HepG2 (cell line): ENCODE data around the gene GSS. TPM values are rescaled to one million over a fixed set of nuclear protein-coding genes. Genes with fewer than 3 reads are reported as not detected.

ENCODE experiments used
- BORCS8-MEF2B ChIP-seq: sonication (generic); formaldehyde crosslinking; IDR thresholded peaks from 2 replicates; pipeline ENCODE4 v1.8.0; 2022; ENCODE audit warnings: mild to moderate bottlenecking, missing genetic modification reagents
- EED ChIP-seq: sonication (generic); formaldehyde crosslinking; IDR thresholded peaks from 2 replicates; pipeline ENCODE4 v1.5.0; 2020; ENCODE audit warnings: mild to moderate bottlenecking, missing genetic modification reagents
- GATAD2A ChIP-seq: IDR thresholded peaks from 2 replicates; pipeline ENCODE4 v1.6.1; 2016
- GZF1 ChIP-seq: sonication (generic); formaldehyde crosslinking; IDR thresholded peaks from 2 replicates; pipeline ENCODE4 v1.5.1; 2020; ENCODE audit warnings: mild to moderate bottlenecking, missing genetic modification reagents
- HMG20A ChIP-seq: IDR thresholded peaks from 2 replicates; pipeline ENCODE4 v1.6.1; 2016; ENCODE audit warnings: borderline replicate concordance
- MEF2D ChIP-seq: sonication (generic); formaldehyde crosslinking; IDR thresholded peaks from 2 replicates; pipeline ENCODE4 v1.5.1; 2020; ENCODE audit warnings: mild to moderate bottlenecking, missing genetic modification reagents
- RARA ChIP-seq: IDR thresholded peaks from 2 replicates; pipeline ENCODE4 v1.6.1; 2016; ENCODE audit warnings: missing genetic modification reagents, missing compliant biosample characterization
- REPIN1 ChIP-seq: sonication (generic); formaldehyde crosslinking; IDR thresholded peaks from 2 replicates; pipeline ENCODE4 v1.8.0; 2022; ENCODE audit warnings: missing genetic modification reagents, low read depth, mild to moderate bottlenecking, borderline replicate concordance
- RFX5 ChIP-seq: IDR thresholded peaks from 2 replicates; pipeline ENCODE4 v1.6.1; 2011; ENCODE audit warnings: low read depth, low read length, improper control_type of control experiment
- SOX6 ChIP-seq, 2 experiments: fragments of 450-650 bp in 1 of 2; sonication (generic) in 1 of 2; formaldehyde crosslinking in 1 of 2; IDR thresholded peaks; 2 replicates each; pipeline versions ENCODE4 v1.4.0 to v1.6.1; 2017 to 2020; ENCODE audit warnings: antibody characterized with exemption in 1 of 2, mild to moderate bottlenecking in 1 of 2, missing genetic modification reagents in 1 of 2
- SP1 ChIP-seq, 2 experiments: fragments of 450-650 bp in 1 of 2; sonication (generic) in 1 of 2; formaldehyde crosslinking in 1 of 2; IDR thresholded peaks; 2 replicates each; pipeline versions ENCODE4 v1.4.0 to v1.6.1; 2016 to 2020; ENCODE audit warnings: missing genetic modification reagents in 1 of 2
- TCF7 ChIP-seq: sonication (generic); IDR thresholded peaks from 2 replicates; pipeline ENCODE4 v1.6.1; 2016; ENCODE audit warnings: antibody characterized with exemption, low read depth
- YEATS4 ChIP-seq: sonication (generic); formaldehyde crosslinking; IDR thresholded peaks from 2 replicates; pipeline ENCODE4 v1.4.0; 2020; ENCODE audit warnings: missing genetic modification reagents, borderline replicate concordance
- ZBTB8A ChIP-seq: sonication (generic); formaldehyde crosslinking; IDR thresholded peaks from 2 replicates; pipeline ENCODE4 v1.4.0; 2020; ENCODE audit warnings: mild to moderate bottlenecking, low read depth, missing genetic modification reagents, borderline replicate concordance
- ZNF224 ChIP-seq: sonication (generic); formaldehyde crosslinking; IDR thresholded peaks from 2 replicates; pipeline ENCODE4 v1.5.0; 2020; ENCODE audit warnings: mild to moderate bottlenecking, missing genetic modification reagents
- ZNF30 ChIP-seq: sonication (generic); formaldehyde crosslinking; IDR thresholded peaks from 2 replicates; pipeline ENCODE4 v1.5.0; 2020; ENCODE audit warnings: mild to moderate bottlenecking, missing genetic modification reagents
- ZNF496 ChIP-seq: sonication (generic); formaldehyde crosslinking; IDR thresholded peaks from 2 replicates; pipeline ENCODE4 v1.8.1; 2023; ENCODE audit warnings: mild to moderate bottlenecking, moderate library complexity, missing genetic modification reagents; ENCODE audit not compliant: insufficient replicate concordance
- ZNF724P ChIP-seq: sonication (generic); formaldehyde crosslinking; IDR thresholded peaks from 2 replicates; pipeline ENCODE4 v1.8.0; 2022; ENCODE audit warnings: missing genetic modification reagents, borderline replicate concordance
- polyA plus RNA-seq, 8 experiments: library from polyadenylated mRNA; depleted of rRNA in 3 of 8; stranded (reverse) in 7 of 8; unstranded in 1 of 8; fragments of >200 nt; fragmentation: Illumina TruSeq in 4 of 8; extraction: Trizol in 4 of 8; gene quantifications; 2 replicates each; pipeline versions ENCODE4 v1.2.1 to v1.2.3, GENCODE V29; 2011 to 2016; ENCODE audit warnings: low read depth in 4 of 8, missing spikeins in 1 of 8, mixed read lengths in 1 of 8; ENCODE audit not compliant: insufficient read depth in 1 of 8
- total RNA-seq, 5 experiments: library from RNA; depleted of rRNA; stranded (reverse); fragments of >200 nt; fragmentation: Illumina TruSeq; extraction: Trizol; gene quantifications; 2 replicates each; pipeline ENCODE4 v1.2.3, GENCODE V29; 2016; ENCODE audit warnings: low read depth in 1 of 5
- TF ChIP-seq, protein P1 (sequence below): sonication (generic); formaldehyde crosslinking; IDR thresholded peaks from 2 replicates; pipeline ENCODE4 v1.5.1; 2020; ENCODE audit warnings: mild to moderate bottlenecking, missing genetic modification reagents, moderate library complexity
- TF ChIP-seq, protein P2 (sequence below): sonication (generic); formaldehyde crosslinking; IDR thresholded peaks from 2 replicates; pipeline ENCODE4 v1.8.0; 2022; ENCODE audit warnings: mild to moderate bottlenecking, missing genetic modification reagents, moderate library complexity
- TF ChIP-seq, protein P3 (sequence below): IDR thresholded peaks from 2 replicates; pipeline ENCODE4 v1.4.0; 2020; ENCODE audit warnings: mild to moderate bottlenecking, missing genetic modification reagents

The GSS gene
- total and polyA plus RNA-seq, 2 of the 13 experiments (the other 11 are each of a cell fraction or from before 2014, with no cell fraction given), result 80.1 to 102 TPM

DNA sequence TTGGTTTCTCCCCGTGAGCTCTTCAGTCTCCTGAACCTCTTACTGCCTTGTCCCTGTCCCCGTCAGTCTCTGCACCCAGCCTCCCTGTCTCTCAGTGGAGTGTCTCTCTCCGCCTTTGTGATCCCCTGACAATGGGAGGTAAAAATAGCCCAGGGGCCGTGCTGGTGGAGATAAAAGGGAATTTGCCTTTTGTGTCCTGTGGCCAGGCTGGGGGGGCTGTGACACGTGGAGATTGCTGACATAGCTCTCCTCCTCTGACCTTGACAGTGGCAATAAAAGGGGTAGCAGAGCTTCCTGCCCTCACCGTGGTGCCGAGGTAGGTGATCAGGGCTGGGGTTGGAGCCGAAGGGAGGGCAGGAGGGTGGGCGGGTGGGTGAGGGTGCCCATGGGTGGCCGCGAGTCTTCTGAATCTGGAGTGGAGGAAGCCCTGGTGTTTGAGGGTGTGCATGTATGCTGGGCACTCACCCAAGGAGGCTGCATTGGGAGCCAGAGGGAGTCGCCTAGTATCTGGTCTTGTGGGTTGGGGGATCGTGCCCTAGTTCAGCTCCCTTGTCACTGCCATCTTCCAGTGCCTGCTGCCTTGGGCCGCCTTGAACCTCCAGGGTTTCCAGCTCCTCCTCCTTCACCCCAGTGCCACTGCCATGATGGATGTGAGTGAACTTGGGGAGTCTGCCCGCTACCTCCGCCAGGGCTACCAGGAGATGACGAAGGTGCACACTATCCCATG, 21.9 kb upstream of the GSS start (continued):
- TF ChIP-seq ZNF496 (CRISPR knock-in tag) (no peak), GZF1 (CRISPR knock-in tag) (no peak), ZBTB8A (no peak), EED (CRISPR knock-in tag) (0 out of 2 replicates have a peak, but pooled peaks have one; percentile 49), SP1 (IDR thresholded peaks at IDR 0.05) (no peak), SP1 (CRISPR knock-in tag; IDR thresholded peaks at IDR 0.05) (no peak), MEF2D (CRISPR knock-in tag) (peak; percentile 80), ZNF30 (no peak), TCF7 (peak; percentile 64), YEATS4 (CRISPR knock-in tag) (no peak), RFX5 (no peak), SOX6 (IDR thresholded peaks at IDR 0.05) (no peak), SOX6 (CRISPR knock-in tag; IDR thresholded peaks at IDR 0.05) (peak; percentile 92), ZNF224 (no peak), ZNF724P (CRISPR knock-in tag) (no peak), REPIN1 (CRISPR knock-in tag) (no peak), BORCS8-MEF2B (0 out of 2 replicates have a peak, but pooled peaks have one; percentile 47), HMG20A (CRISPR knock-in tag) (no peak), GATAD2A (peak; percentile 36; the same call in 1 of the 2 replicates), RARA (CRISPR knock-in tag) (peak; percentile 44; the same call in 1 of the 2 replicates)
- TF ChIP-seq, protein P1, sequence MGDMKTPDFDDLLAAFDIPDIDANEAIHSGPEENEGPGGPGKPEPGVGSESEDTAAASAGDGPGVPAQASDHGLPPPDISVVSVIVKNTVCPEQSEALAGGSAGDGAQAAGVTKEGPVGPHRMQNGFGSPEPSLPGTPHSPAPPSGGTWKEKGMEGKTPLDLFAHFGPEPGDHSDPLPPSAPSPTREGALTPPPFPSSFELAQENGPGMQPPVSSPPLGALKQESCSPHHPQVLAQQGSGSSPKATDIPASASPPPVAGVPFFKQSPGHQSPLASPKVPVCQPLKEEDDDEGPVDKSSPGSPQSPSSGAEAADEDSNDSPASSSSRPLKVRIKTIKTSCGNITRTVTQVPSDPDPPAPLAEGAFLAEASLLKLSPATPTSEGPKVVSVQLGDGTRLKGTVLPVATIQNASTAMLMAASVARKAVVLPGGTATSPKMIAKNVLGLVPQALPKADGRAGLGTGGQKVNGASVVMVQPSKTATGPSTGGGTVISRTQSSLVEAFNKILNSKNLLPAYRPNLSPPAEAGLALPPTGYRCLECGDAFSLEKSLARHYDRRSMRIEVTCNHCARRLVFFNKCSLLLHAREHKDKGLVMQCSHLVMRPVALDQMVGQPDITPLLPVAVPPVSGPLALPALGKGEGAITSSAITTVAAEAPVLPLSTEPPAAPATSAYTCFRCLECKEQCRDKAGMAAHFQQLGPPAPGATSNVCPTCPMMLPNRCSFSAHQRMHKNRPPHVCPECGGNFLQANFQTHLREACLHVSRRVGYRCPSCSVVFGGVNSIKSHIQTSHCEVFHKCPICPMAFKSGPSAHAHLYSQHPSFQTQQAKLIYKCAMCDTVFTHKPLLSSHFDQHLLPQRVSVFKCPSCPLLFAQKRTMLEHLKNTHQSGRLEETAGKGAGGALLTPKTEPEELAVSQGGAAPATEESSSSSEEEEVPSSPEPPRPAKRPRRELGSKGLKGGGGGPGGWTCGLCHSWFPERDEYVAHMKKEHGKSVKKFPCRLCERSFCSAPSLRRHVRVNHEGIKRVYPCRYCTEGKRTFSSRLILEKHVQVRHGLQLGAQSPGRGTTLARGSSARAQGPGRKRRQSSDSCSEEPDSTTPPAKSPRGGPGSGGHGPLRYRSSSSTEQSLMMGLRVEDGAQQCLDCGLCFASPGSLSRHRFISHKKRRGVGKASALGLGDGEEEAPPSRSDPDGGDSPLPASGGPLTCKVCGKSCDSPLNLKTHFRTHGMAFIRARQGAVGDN (CRISPR knock-in tag), result peak; percentile 21; the same call in 1 of the 2 replicates
- TF ChIP-seq, protein P2, sequence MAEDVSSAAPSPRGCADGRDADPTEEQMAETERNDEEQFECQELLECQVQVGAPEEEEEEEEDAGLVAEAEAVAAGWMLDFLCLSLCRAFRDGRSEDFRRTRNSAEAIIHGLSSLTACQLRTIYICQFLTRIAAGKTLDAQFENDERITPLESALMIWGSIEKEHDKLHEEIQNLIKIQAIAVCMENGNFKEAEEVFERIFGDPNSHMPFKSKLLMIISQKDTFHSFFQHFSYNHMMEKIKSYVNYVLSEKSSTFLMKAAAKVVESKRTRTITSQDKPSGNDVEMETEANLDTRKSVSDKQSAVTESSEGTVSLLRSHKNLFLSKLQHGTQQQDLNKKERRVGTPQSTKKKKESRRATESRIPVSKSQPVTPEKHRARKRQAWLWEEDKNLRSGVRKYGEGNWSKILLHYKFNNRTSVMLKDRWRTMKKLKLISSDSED (CRISPR knock-in tag), result no peak
- TF ChIP-seq, protein P3, sequence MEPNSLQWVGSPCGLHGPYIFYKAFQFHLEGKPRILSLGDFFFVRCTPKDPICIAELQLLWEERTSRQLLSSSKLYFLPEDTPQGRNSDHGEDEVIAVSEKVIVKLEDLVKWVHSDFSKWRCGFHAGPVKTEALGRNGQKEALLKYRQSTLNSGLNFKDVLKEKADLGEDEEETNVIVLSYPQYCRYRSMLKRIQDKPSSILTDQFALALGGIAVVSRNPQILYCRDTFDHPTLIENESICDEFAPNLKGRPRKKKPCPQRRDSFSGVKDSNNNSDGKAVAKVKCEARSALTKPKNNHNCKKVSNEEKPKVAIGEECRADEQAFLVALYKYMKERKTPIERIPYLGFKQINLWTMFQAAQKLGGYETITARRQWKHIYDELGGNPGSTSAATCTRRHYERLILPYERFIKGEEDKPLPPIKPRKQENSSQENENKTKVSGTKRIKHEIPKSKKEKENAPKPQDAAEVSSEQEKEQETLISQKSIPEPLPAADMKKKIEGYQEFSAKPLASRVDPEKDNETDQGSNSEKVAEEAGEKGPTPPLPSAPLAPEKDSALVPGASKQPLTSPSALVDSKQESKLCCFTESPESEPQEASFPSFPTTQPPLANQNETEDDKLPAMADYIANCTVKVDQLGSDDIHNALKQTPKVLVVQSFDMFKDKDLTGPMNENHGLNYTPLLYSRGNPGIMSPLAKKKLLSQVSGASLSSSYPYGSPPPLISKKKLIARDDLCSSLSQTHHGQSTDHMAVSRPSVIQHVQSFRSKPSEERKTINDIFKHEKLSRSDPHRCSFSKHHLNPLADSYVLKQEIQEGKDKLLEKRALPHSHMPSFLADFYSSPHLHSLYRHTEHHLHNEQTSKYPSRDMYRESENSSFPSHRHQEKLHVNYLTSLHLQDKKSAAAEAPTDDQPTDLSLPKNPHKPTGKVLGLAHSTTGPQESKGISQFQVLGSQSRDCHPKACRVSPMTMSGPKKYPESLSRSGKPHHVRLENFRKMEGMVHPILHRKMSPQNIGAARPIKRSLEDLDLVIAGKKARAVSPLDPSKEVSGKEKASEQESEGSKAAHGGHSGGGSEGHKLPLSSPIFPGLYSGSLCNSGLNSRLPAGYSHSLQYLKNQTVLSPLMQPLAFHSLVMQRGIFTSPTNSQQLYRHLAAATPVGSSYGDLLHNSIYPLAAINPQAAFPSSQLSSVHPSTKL (CRISPR knock-in tag), result peak; percentile 68
